Measurements from ENCODE around the gene PARD3.
"Not testable (repeated sequence)": the region's sequence is repeated elsewhere in the genome, so short reads cannot be mapped to it uniquely, and the experiment has no call there.

Gene PARD3

DNA sequence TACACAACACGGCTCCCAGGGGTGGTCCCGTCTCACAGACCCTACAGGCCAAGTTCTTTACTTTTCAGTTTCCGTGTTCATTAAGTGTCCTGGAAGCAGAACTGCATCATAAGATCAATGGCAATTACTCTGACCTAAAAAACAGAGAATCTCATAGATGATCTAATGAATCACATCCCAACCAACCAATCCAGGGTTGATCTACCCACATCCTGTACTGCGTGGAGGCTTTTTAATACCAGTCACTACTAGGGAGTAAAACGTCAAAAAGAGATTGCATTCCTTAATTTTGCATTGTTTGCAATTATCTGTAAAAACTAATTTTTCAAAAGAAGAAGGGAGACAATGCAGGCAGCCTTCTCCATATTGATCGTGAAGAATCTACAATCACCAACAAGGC is 72.6 kb downstream of the PARD3 start:
- DNase-seq (ENCODE audit: low spot score): no peak

DNA sequence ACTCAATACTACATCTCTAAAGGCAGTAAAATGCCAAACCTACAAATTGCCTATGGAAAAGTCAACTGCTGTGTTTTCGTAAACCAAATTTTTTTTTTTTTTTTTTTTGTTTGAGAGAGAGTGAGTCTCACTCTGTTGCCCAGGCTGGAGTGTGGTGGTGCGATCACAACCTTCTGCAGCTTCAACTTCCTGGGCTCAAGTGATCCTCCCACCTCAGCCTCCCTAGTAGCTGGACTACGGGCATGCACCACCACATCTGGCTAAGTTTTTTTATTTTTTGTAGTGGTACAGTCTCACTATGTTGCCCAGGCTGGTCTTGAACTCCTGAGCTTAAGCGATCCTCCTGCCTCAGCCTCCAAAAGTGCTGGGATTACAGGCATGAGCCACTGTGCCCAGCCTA is 74.0 kb downstream of the PARD3 start:
- DNase-seq (ENCODE audit: low spot score): not testable (repeated sequence)

DNA sequence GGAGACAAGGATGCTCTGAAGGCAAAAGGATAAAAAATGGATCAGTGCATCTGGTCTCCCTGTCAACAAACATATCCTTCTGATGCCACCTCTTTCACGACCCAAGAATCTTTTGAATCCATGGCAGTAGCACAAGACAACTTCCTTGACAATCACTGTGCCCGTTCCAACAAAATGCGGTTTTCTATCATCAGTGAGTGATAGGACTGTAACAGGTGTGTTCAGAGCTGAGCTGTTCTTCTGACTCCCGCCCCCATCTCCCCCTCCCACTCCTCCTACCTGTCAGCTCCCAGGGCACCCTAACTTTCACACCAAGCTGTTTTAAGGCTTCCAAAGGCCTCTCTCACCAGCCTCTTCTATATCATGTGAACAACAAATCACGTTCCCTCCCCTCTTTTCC is 74.8 kb downstream of the PARD3 start:
- DNase-seq (ENCODE audit: low spot score): no peak

DNA sequence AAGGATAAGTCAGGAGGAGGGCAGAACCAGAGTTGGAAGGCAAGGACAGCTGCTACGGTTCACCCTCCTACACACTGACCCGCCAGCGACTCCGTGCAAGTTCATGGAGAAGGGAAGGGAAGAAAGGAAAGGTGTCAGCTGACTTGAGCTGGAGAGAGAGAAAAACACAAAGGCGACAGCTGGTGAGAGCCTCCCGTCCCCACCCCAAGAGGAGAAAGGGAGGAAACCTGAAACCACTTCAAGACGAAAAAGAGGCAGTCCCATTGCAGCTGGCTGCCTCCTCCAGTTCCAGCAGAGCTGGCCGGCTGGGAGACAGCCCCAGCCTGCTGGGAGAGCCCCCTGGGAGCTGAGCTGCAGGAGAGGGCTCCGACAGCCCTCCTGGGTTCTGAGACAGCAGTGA is 75.2 kb downstream of the PARD3 start:
- DNase-seq (ENCODE audit: low spot score): no peak

DNA sequence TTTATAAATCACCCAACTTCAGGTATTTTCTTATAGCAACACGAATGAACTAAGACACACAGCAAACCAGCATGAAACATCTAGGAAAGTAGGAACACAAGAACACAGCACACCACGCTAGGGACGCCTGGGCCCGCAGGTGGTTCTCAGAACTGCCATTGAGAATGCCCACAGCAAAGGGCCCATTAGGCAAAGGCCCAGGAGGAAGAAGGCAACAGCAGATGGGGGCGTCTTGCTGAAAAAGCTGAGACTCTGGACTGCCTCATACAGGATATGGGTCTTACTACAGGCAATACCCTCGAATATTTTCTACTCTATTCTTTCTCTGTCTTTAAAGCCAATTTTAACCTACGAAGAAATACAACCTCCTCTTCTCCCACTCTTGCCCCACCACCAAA is 77.3 kb downstream of the PARD3 start:
- no peak for DNase-seq (ENCODE audit: low spot score)

DNA sequence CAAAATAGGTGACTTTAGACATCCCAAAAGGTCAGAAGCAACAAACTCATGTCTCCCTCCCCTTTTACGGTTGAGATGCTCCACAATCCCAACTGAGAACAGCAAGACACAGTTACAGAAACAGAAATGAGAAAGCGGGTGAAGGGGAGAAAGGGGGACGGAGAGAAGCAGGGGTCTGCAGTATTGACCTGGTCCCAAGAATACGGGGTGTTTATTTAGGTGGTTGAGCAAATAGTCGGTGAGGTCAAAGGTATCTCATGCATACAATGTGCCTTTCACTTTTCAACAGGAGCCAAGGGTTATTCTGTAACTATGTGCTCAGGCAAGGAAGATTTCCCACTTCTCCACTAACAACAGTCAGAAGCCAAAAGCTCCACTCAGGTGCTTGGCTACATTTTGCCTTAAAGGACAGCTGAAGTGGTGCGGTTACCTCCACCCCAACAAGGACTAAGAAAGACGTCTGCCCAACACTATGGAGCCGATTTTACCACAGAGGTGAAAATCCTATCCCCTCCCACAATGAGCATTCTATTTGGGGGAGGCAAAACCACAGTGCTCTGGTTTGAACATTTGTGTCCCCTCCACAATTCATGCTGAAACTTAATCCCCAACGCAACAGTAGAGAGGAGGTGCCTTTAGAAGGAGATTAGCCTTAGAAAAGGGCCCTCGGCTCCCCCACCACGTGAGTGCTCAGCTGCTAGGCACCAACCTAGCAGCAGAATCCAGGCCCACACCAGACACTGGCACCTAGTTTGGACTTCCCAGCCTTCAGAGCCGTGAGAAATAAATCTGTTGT is 77.9 kb downstream of the PARD3 start:
- no peak for DNase-seq (ENCODE audit: low spot score)

GRCh38 chr10:34734918-34735317 is 80.2 kb downstream of the PARD3 start:
- no peak for DNase-seq (ENCODE audit: low spot score)

DNA sequence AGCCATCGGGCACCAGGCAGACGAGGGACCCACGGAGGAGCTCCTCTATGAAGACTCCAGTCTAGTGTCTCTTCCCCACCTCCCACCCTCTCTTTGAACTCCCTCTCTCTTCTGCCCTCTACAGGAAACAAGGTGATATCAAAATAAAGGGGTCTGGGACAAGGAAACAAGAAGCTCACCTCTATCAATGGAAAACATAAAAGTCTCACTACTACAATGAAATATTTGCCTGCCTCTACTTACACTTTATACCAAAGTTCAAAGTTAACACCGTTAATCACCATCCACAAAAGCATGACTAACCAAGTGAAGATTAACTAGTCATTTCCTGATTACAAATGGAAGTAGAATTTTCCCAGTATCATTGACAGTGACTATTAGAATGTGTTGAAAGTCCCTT is 82.2 kb downstream of the PARD3 start:
- DNase-seq (ENCODE audit: low spot score): no peak

DNA sequence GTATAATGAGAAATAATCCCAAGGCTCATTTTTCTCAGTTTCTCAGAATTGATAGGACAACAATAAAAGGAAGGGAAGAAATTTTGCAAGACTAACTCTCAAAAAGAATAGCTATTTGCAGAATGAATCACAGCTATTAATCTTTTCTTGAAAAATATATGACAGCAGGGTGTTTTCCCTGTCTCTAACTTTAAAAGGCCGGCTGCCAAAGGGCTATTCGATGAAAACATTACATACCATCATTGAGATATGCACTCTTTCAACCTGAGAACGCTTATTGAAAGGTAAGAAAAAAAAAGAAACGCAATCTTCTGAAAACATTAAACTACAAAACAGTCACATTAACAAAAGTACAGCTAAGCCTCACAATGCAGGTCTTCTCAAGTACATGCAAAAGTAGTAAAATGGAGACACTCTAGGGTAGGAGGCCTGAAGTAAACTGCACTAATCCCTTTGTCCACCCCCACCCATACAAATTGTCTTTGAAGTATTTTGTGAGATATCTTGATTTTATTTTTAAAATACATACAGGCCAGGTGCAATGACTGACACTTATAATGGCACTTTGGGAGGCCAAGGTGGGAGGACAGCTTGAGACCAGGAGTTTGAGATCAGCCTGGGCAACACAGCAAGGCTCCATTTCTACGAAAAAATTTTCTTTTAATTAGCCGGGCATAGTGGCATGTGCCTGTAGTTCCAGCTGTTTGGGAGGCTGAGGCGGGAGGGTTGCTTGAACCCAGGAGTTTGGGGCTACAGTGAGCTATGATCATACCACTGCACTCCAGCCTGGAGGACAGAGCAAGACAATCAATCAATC is 83.0 kb downstream of the PARD3 start:
- DNase-seq (ENCODE audit: low spot score): no peak

DNA sequence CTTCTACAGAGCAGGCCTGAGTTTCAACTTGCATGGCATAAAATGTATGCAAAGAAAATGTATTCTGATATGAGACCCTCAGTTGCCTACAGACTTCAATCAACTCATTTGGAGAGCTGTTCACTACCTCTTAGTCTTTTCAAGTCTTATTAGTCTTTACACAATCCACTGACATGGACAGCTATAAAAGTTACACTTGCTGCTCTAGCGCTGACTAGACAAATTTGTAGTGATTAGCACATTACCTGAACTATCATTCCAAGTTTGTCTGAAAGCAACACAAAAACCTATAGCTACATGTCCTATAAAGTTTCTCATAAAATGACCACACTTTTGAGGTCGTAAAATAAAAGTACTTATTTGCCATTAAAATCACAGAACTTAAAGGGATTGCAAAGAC is 83.9 kb downstream of the PARD3 start:
- no peak for DNase-seq (ENCODE audit: low spot score)

DNA sequence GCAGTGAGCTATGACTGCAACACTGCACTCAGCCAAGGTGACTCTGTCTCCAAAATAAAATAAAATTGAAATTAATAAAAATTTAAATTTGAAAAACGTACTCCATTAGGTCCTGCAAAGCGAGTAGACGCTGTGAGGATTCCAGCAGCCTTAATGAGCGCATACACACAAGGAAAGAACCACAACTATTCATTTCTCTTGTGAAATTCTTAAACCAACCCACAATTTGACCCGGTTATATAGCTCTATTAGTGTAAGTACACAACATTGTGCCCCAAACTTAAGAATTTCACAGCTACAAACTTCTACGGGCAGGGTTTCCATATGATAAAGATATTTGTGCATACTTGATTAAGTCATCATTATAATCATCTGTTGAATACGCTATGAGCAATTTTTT is 84.4 kb downstream of the PARD3 start:
- DNase-seq (ENCODE audit: low spot score): no peak

DNA sequence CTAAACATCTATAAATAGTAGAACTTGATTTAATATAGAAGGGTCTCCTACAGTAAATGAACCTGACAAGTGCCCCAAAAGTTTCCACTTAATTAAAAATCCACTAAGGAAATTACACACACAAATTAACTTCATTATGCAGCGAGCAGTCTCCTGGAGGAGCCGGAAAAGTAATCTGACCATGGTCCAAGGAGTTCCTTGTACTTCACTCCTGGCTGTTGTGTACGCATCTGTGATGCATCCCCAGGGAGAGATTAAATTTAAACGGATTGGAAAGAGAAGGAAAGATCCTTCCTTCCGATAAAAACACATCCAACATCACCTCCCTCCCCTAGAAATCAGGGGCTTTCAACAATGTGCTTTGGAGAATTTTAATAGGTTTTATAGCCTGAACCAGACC is 85.5 kb downstream of the PARD3 start:
- DNase-seq (ENCODE audit: low spot score): no peak

DNA sequence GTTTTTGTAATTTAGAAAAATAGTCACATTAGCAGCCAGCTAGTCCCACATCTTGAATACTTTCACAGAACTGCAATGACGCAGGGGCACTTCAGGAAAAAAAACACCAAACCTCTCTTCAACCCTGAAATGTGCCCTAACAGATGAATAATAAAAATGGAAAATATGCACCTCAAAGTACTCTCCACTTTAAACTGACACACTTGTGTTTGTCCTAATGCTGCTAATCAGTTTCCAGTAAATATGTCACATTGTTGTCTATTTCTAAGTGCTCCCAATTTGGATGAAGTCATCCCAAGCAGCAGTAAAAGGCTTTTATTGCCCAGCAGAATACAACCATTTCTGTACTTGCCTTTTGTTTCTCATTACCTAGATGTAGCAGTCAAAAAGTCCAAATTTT is 86.7 kb downstream of the PARD3 start:
- no peak for DNase-seq (ENCODE audit: low spot score)

DNA sequence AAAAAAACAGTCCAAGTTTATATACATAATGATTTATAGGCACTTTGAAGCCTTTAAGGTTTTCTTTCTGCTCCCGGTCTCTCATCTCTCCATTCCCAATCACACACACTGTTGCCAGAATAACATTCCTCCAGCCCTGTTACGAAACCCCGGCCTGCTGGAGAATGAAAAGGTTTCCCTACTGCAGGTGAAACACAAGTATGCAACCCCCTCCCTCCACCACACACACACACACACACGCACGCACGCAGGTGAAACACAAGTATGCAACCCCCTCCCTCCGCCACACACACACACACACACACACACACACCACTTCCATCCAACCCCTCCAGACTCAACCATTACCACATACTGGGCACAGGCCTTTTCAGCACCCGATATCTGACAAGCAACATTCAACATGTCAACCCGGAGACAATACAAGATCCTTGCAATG is 87.5 kb downstream of the PARD3 start:
- no peak for DNase-seq (ENCODE audit: low spot score)

GRCh38 chr10:34726862-34727261 is 88.2 kb downstream of the PARD3 start:
- no peak for DNase-seq (ENCODE audit: low spot score)

GRCh38 chr10:34723750-34724149 is 91.3 kb downstream of the PARD3 start:
- DNase-seq (ENCODE audit: low spot score): no peak

GRCh38 chr10:34722404-34722803 is 92.7 kb downstream of the PARD3 start:
- no peak for DNase-seq (ENCODE audit: low spot score)

GRCh38 chr10:34721208-34721840 is 93.8 kb downstream of the PARD3 start:
- DNase-seq (ENCODE audit: low spot score): no peak

GRCh38 chr10:34719746-34720145 is 95.3 kb downstream of the PARD3 start:
- no peak for DNase-seq (ENCODE audit: low spot score)

- DNase-seq (ENCODE audit: low spot score): no peak
Observed at GRCh38 chr10:34719328-34719727, 95.8 kb downstream of the PARD3 start.

DNA sequence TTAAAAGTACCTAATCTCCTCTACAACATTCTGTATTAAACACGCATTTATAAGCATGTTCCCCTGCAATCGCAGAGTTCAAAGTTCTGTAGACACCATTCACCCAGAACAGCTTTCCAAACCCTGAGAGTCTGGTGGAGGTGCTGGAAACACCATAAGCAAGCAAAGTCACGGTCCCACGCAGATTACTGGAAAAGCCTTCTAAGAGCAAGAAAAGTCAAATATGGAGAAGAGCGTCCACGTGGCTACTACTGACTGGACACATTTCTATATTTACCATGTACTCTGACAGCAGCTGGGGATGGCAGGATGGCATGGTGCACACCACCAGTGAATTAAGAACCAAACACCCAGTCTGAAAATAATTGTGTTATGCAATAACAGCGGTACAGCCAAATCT is 97.7 kb downstream of the PARD3 start:
- DNase-seq (ENCODE audit: low spot score): no peak

DNA sequence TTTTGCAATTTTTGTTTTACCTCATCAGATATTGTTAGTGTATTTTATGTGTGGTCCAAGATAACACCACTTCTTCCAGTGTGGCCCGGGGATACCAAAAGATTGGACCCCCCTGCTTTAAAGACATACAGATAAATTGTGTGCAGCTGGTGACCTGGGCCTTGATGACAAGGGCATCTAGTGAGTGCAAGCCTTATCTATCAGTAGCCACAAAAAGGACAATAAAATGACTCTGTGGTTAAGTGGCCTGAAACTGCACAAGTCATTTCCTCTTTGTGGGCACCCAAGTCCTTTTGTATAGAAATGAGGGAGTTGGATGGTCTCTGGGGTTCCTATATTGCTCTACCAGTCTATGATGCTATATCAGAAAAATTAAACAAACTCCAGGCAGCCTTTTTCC is 98.1 kb downstream of the PARD3 start:
- no peak for DNase-seq (ENCODE audit: low spot score)

DNA sequence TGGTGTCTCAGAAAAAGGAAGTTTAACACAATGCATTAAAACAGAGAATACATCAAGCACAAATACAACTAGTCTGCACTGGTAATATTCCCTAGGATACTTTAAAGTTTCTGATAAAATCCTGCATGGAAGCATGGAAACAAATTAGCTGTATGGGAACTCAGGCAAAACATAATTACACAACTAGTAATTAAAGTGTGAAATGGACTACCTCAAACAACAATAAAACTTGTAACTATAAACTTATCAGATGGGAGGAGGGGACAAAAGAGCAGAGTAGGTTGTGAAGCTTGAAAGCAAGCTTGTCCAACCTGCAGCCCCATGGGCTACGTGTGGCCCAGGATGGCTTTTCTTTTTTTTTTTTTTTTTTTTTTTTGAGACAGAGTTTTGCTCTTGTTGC is 98.9 kb downstream of the PARD3 start:
- no peak for DNase-seq (ENCODE audit: low spot score)

Data from hematopoietic multipotent progenitor cell treated with erythropoietin and hydrocortisone succinate and interleukin-3 and kit ligand, for 17 days (in vitro differentiated cells).